H1 (cell line): ENCODE data around the gene ADIPOR2. TPM values are rescaled to one million over a fixed set of nuclear protein-coding genes. Genes with fewer than 3 reads are reported as not detected.

Source experiments
- CTCF ChIA-PET: fragments of 300-600 bp; sonication (Branson Sonifier 250); formaldehyde crosslinking; loops from one replicate; lab custom pipeline; 2021; ENCODE audit not compliant: partially characterized antibody; lab: Charles Lee
- POLR2A ChIA-PET: fragments of 300-600 bp; sonication (Branson Sonifier 250); formaldehyde crosslinking; loops from one replicate; lab custom pipeline; 2021; ENCODE audit warnings: inconsistent platforms; ENCODE audit not compliant: partially characterized antibody; lab: Charles Lee
- DNase-seq, 2 experiments: peaks; one replicate each; pipeline versions ENCODE4 v3.0.0 to v3.0.0-alpha.2; 2010 to 2022; ENCODE audit warnings: low spot score in 2 of 2, low read depth in 1 of 2, mixed read lengths in 1 of 2
- FAIRE-seq: peaks from 2 replicates; lab custom pipeline; 2011; peaks lifted over from hg19 to GRCh38; lab: Jason Lieb, UNC
- H2AFZ ChIP-seq: 2 replicates; pipeline ENCODE4 v1.8.1; 2012; ENCODE audit warnings: low read length, inconsistent platforms
- H2AK5ac ChIP-seq: 2 replicates; pipeline ENCODE4 v1.6.1; 2013; ENCODE audit warnings: low read depth, low read length
- H2BK120ac ChIP-seq: replicated peaks from 2 replicates; pipeline ENCODE3; 2013; ENCODE audit warnings: low read depth, low read length, inconsistent platforms
- H2BK12ac ChIP-seq: 2 replicates; pipeline ENCODE4 v1.6.1; 2013; ENCODE audit warnings: low read depth, low read length
- H2BK15ac ChIP-seq: 2 replicates; pipeline ENCODE4 v1.6.1; 2013; ENCODE audit warnings: low read length
- H2BK20ac ChIP-seq: 2 replicates; pipeline ENCODE4 v1.6.1; 2013; ENCODE audit warnings: low read length
- H2BK5ac ChIP-seq: 2 replicates; pipeline ENCODE4 v1.6.1; 2013; ENCODE audit warnings: low read depth, low read length
- H3K14ac ChIP-seq: 2 replicates; pipeline ENCODE4 v1.6.1; 2013; ENCODE audit warnings: inconsistent platforms; ENCODE audit not compliant: insufficient read length
- H3K18ac ChIP-seq: 2 replicates; pipeline ENCODE4 v1.6.1; 2013; ENCODE audit warnings: low read length; ENCODE audit errors: extremely low read depth
- H3K23ac ChIP-seq: 2 replicates; pipeline ENCODE4 v1.6.1; 2013; ENCODE audit warnings: inconsistent platforms; ENCODE audit not compliant: insufficient read length
- H3K23me2 ChIP-seq: 2 replicates; pipeline ENCODE4 v1.6.1; 2013; ENCODE audit warnings: low read depth, low read length
- H3K27ac ChIP-seq: 2 replicates; pipeline ENCODE4 v1.6.1; 2011; ENCODE audit warnings: low read depth, low read length, inconsistent platforms
- H3K27me3 ChIP-seq, 4 experiments: replicated peaks in 1 of 4; 1 replicate in 1 of 4; 2 replicates in 3 of 4; pipeline versions ENCODE4 v1.6.1 to v1.8.1; 2011 to 2013; ENCODE audit warnings: low read length in 3 of 4, mild to moderate bottlenecking in 3 of 4, inconsistent platforms in 2 of 4, mixed read lengths in 2 of 4, moderate library complexity in 1 of 4; ENCODE audit not compliant: control insufficient read depth in 3 of 4, insufficient read depth in 3 of 4; ENCODE audit errors: extremely low read depth in 1 of 4
- H3K36me3 ChIP-seq, 4 experiments: 2 replicates each; pipeline versions ENCODE4 v1.6.1 to v1.8.1; 2011 to 2013; ENCODE audit warnings: mild to moderate bottlenecking in 4 of 4, low read length in 3 of 4, moderate library complexity in 2 of 4, control low read depth in 1 of 4, inconsistent platforms in 1 of 4; ENCODE audit not compliant: insufficient read depth in 4 of 4, control insufficient read depth in 2 of 4
- H3K4ac ChIP-seq: replicated peaks from 2 replicates; pipeline ENCODE3; 2013; ENCODE audit warnings: low read length, low read depth, mixed read lengths, inconsistent platforms; ENCODE audit not compliant: insufficient read length
- H3K4me1 ChIP-seq, 4 experiments: replicated peaks in 1 of 4; 1 replicate in 1 of 4; 2 replicates in 3 of 4; pipeline versions ENCODE4 v1.6.1 to v1.8.1; 2011 to 2013; ENCODE audit warnings: low read length in 3 of 4, inconsistent platforms in 2 of 4, mixed read lengths in 1 of 4; ENCODE audit not compliant: insufficient read depth in 4 of 4, control insufficient read depth in 3 of 4
- H3K4me2 ChIP-seq, 2 experiments: 2 replicates each; pipeline versions ENCODE4 v1.6.1 to v1.8.1; 2011 to 2013; ENCODE audit warnings: low read depth in 2 of 2, low read length in 2 of 2, control low read depth in 1 of 2, inconsistent platforms in 1 of 2, mild to moderate bottlenecking in 1 of 2; ENCODE audit not compliant: insufficient read depth in 1 of 2
- H3K4me3 ChIP-seq, 4 experiments: fragments of 200-600, 300-600 bp in 1 of 4; sonication (generic), shearing (Covaris generic), sonication (Bioruptor Twin) in 1 of 4; 2 replicates each; pipeline versions ENCODE4 v1.5.1 to v1.8.1; 2011 to 2016; ENCODE audit warnings: low read length in 4 of 4, low read depth in 3 of 4, control low read depth in 2 of 4, inconsistent platforms in 2 of 4, mild to moderate bottlenecking in 2 of 4, mixed read lengths in 1 of 4, moderate library complexity in 1 of 4; ENCODE audit not compliant: insufficient read depth in 2 of 4; ENCODE audit errors: extremely low read depth in 1 of 4
- H3K56ac ChIP-seq: replicated peaks from 2 replicates; pipeline ENCODE3; 2013; ENCODE audit warnings: low read depth, mild to moderate bottlenecking, mixed read lengths, low read length, inconsistent platforms; ENCODE audit not compliant: insufficient read length
- H3K79me1 ChIP-seq: 2 replicates; pipeline ENCODE4 v1.6.1; 2013; ENCODE audit warnings: low read depth, low read length, control low read depth
- H3K79me2 ChIP-seq, 2 experiments: 2 replicates each; pipeline versions ENCODE4 v1.6.1 to v1.8.1; 2012 to 2013; ENCODE audit warnings: low read length in 2 of 2, mild to moderate bottlenecking in 2 of 2, inconsistent platforms in 1 of 2; ENCODE audit not compliant: insufficient read depth in 2 of 2, control insufficient read depth in 1 of 2
- H3K9ac ChIP-seq, 4 experiments: replicated peaks in 1 of 4; 1 replicate in 1 of 4; 2 replicates in 3 of 4; pipeline versions ENCODE4 v1.6.1 to v1.8.1; 2011 to 2013; ENCODE audit warnings: low read depth in 3 of 4, low read length in 3 of 4, control low read depth in 2 of 4, mild to moderate bottlenecking in 2 of 4, moderate library complexity in 2 of 4, inconsistent platforms in 1 of 4; ENCODE audit errors: extremely low read depth in 1 of 4
- H3K9me3 ChIP-seq, 2 experiments: 2 replicates each; pipeline versions ENCODE4 v1.6.1 to v1.8.1; 2012 to 2013; ENCODE audit warnings: mild to moderate bottlenecking in 2 of 2, moderate library complexity in 2 of 2, control low read depth in 1 of 2, inconsistent platforms in 1 of 2, low read depth in 1 of 2, low read length in 1 of 2, mixed read lengths in 1 of 2; ENCODE audit not compliant: insufficient read depth in 2 of 2
- H4K20me1 ChIP-seq, 2 experiments: replicated peaks in 1 of 2; 2 replicates each; pipeline versions ENCODE3 to v1.8.1; 2011 to 2013; ENCODE audit warnings: inconsistent platforms in 2 of 2, low read length in 2 of 2, mild to moderate bottlenecking in 1 of 2; ENCODE audit not compliant: insufficient read depth in 2 of 2, control insufficient read depth in 1 of 2
- H4K5ac ChIP-seq: 2 replicates; pipeline ENCODE4 v1.6.1; 2013; ENCODE audit warnings: low read length, low read depth, mixed read lengths, inconsistent platforms; ENCODE audit not compliant: insufficient read length
- H4K8ac ChIP-seq: 2 replicates; pipeline ENCODE4 v1.8.0; 2013; ENCODE audit warnings: mild to moderate bottlenecking, moderate library complexity, low read length, inconsistent platforms; ENCODE audit not compliant: insufficient read depth; ENCODE audit errors: extremely low read depth
- H4K91ac ChIP-seq: replicated peaks from 2 replicates; pipeline ENCODE3; 2013; ENCODE audit warnings: low read length, mixed read lengths, inconsistent platforms; ENCODE audit not compliant: insufficient read length
- ASH2L ChIP-seq: fragments of 200-600, 300-600 bp; sonication (generic); IDR thresholded peaks from one replicate; pipeline ENCODE4 v1.7.1; 2017; ENCODE audit warnings: low read length
- CHD2 ChIP-seq: IDR thresholded peaks from 2 replicates; pipeline ENCODE4 v1.6.1; 2012; ENCODE audit warnings: low read length, improper control_type of control experiment
- EP300 ChIP-seq, 2 experiments: IDR thresholded peaks; 1 replicate in 1 of 2; 2 replicates in 1 of 2; pipeline ENCODE4 v1.6.1; 2011 to 2012; ENCODE audit warnings: low read depth in 2 of 2, low read length in 2 of 2, mild to moderate bottlenecking in 2 of 2, borderline replicate concordance in 1 of 2, inconsistent platforms in 1 of 2, moderate library complexity in 1 of 2
- HDAC2 ChIP-seq, 2 experiments: fragments of 300-600 bp in 1 of 2; sonication (generic) in 1 of 2; IDR thresholded peaks; 2 replicates each; pipeline ENCODE4 v1.6.1; 2011 to 2012; ENCODE audit warnings: low read depth in 2 of 2, low read length in 2 of 2, mild to moderate bottlenecking in 2 of 2, moderate library complexity in 2 of 2, borderline replicate concordance in 1 of 2, inconsistent platforms in 1 of 2
- KDM4A ChIP-seq: IDR thresholded peaks from one replicate; pipeline ENCODE4 v1.7.1; 2012; ENCODE audit warnings: low read depth, mild to moderate bottlenecking, moderate library complexity, low read length, inconsistent platforms; ENCODE audit not compliant: severe bottlenecking
- POU5F1 ChIP-seq: IDR thresholded peaks from 2 replicates; pipeline ENCODE4 v1.6.1; 2011; ENCODE audit warnings: low read depth, mild to moderate bottlenecking, low read length, moderate library complexity
- RXRA ChIP-seq: IDR thresholded peaks from 2 replicates; pipeline ENCODE4 v1.6.1; 2011; ENCODE audit warnings: low read depth, mild to moderate bottlenecking, low read length, moderate library complexity; ENCODE audit not compliant: insufficient read depth
- SIN3A ChIP-seq, 2 experiments: IDR thresholded peaks in 1 of 2; conservative IDR thresholded peaks in 1 of 2; 2 replicates each; pipeline ENCODE4 v1.6.1; 2011 to 2012; ENCODE audit warnings: low read length in 2 of 2, improper control_type of control experiment in 1 of 2, low read depth in 1 of 2, mild to moderate bottlenecking in 1 of 2
- TAF1 ChIP-seq: IDR thresholded peaks from 2 replicates; pipeline ENCODE4 v1.6.1; 2011; ENCODE audit warnings: mild to moderate bottlenecking, low read depth, low read length
- WGBS, 2 experiments: shearing (Covaris generic) in 1 of 2; methylation state at CpG; one replicate each; pipeline versions ENCODE4 v1.1.6 to v1.1.7; 2013 to 2015; ENCODE audit warnings: low lambda C conversion rate in 2 of 2, mixed read lengths in 2 of 2, inconsistent platforms in 1 of 2, low coverage in 1 of 2, missing lambda C conversion rate in 1 of 2; ENCODE audit not compliant: insufficient replicate concordance in 2 of 2, insufficient coverage in 1 of 2, insufficient read length in 1 of 2; ENCODE audit errors: extremely low coverage in 1 of 2, missing lambda C conversion rate in 1 of 2; 5-methylcytosine and 5-hydroxymethylcytosine counted together
- polyA plus RNA-seq, 7 experiments: library from polyadenylated mRNA; depleted of rRNA in 3 of 7; stranded (reverse) in 5 of 7; unstranded in 2 of 7; fragments of >200 nt in 5 of 7; fragments of 200-250 nt in 2 of 7; gene quantifications; 1 replicate in 5 of 7; 2 replicates in 1 of 7; 4 replicates in 1 of 7; pipeline versions ENCODE4 v1.2.1 to v1.2.3, GENCODE V29; 2011 to 2013; ENCODE audit warnings: missing spikeins in 2 of 7, mixed read lengths in 2 of 7
- total RNA-seq: library from RNA; stranded (reverse); fragmentation: NEBNext Ultra II Directional; extraction: Animal tissue kit (Norgen Biotek cat#: 25700); gene quantifications from 2 replicates; pipeline ENCODE4 v1.2.1, GENCODE V29; 2021

ADIPOR2 gene
- total and polyA plus RNA-seq, 2 of the 8 experiments (the other 6 are each of a cell fraction or from before 2014, with no cell fraction given), result 17.5 to 50.8 TPM

- no peak for FAIRE-seq
- CTCF ChIA-PET, result interaction anchor here (0.6 to 3.9 kb wide), 8 partner anchors 8 to 297 kb away, joined by 3 to 20 read pairs (median 3); partner anchors contain the start of gene CACNA2D4
- TF ChIP-seq TAF1 (no peak), SIN3A (conservative IDR thresholded peaks at IDR 0.05 in 1 of 2, IDR thresholded peaks at IDR 0.05 in 1 of 2; ENCODE audit: low read depth in 1 of 2, low read length in 2 of 2) (peak; percentile 97), ASH2L (peak; percentile 40), HDAC2 (IDR thresholded peaks at IDR 0.05; ENCODE audit: borderline replicate concordance in 1 of 2, low read depth in 2 of 2, low read length in 2 of 2) (peak; percentile 86 to 91; a peak in 2 of 4 replicates), KDM4A (peak; percentile 53), RXRA (no peak), CHD2 (no peak), POU5F1 (no peak), EP300 (IDR thresholded peaks at IDR 0.05; ENCODE audit: borderline replicate concordance in 1 of 2, low read depth in 2 of 2, low read length in 2 of 2) (peak in 1 of 2 experiments; percentile 36; a peak in 1 of 3 replicates)
Measured at GRCh38 chr12:1830981-1831963, 140.4 kb downstream of the ADIPOR2 start.

More at GRCh38 chr12:1830981-1831963, 140.4 kb downstream of the ADIPOR2 start:
- no peak overlapping the region for H2BK120ac ChIP-seq
- H2AK5ac ChIP-seq, result no peak overlapping the region
- no peak overlapping the region for H3K9ac ChIP-seq
- no peak overlapping the region for H2BK5ac ChIP-seq
- H2BK15ac ChIP-seq, result 0 out of 2 replicates have a peak overlapping the region, but pooled peaks have one; percentile 29
- DNase-seq, result peak; percentile 59 to 89
- 0 out of 2 replicates have a peak overlapping the region, but pooled peaks have one; percentile 57 for H4K8ac ChIP-seq
- H4K20me1 ChIP-seq, result peaks cover 0 to 4% of the 10 kb centered on the region in 2 experiments
- H3K79me1 ChIP-seq, result no peaks in the 10 kb centered on the region; the same call in 1 of the 2 replicates
- no peak overlapping the region; the same call in 1 of the 2 replicates for H3K18ac ChIP-seq
- no peak overlapping the region for H2BK20ac ChIP-seq
- H3K27me3 ChIP-seq, result peaks cover 0 to 5% (median 2%) of the 10 kb centered on the region in 4 experiments; a peak in 3 of 7 replicates
- H4K91ac ChIP-seq, result no peak overlapping the region
- POLR2A ChIA-PET, result interaction anchor here (1.0 kb wide), 1 partner anchor 141 kb away, joined by 3 read pairs; no protein-coding TSS in a partner anchor
- no peak overlapping the region for H4K5ac ChIP-seq
- H3K9me3 ChIP-seq, result no peaks in the 10 kb centered on the region
- H3K4ac ChIP-seq, result no peak overlapping the region
- peak overlapping the region in 3 of 4 experiments; percentile 9 to 49 (median 29); a peak in 6 of 8 replicates for H3K4me3 ChIP-seq
- peaks cover 0 to 7% (median 6%) of the 10 kb centered on the region in 4 experiments; a peak in 5 of 7 replicates for H3K4me1 ChIP-seq
- no peak overlapping the region for H3K14ac ChIP-seq
- peaks cover 3% of the 10 kb centered on the region; the same call in 1 of the 2 replicates for H3K23me2 ChIP-seq
- H3K56ac ChIP-seq, result no peak overlapping the region
- no peak overlapping the region for H3K23ac ChIP-seq
- peak overlapping the region; percentile 49 to 73 for H3K4me2 ChIP-seq
- no peak overlapping the region for H3K27ac ChIP-seq
- no peak overlapping the region for H2BK12ac ChIP-seq
- H3K79me2 ChIP-seq, result no peaks in the 10 kb centered on the region
- no peaks in the 10 kb centered on the region for H3K36me3 ChIP-seq
- H2AFZ ChIP-seq, result no peak overlapping the region
- WGBS, 2 experiments, result 27% methylated on average over 32 of the region's 34 CpGs; no CpG with 5 or more reads in 1 of the 2 experiments
